Spleen (tissue), 11 donors: ENCODE results near the gene WNT11. TPM values are rescaled to one million over a fixed set of nuclear protein-coding genes. Genes with fewer than 3 reads are reported as not detected.
A peak's percentile ranks its signal among the peaks of the same experiment; 100 is the strongest.

Experiments
- DNase-seq: peaks from one replicate; pipeline ENCODE4 v3.0.0-alpha.2; 2020
- H3K27ac ChIP-seq, 8 donors: fragments of 200-600 bp; sonication (generic) in 7 of 8; 1 replicate in 4 of 8; 2 replicates in 4 of 8; pipeline versions ENCODE4 v1.5.0 to v1.8.0; 2016 to 2021; ENCODE audit warnings: inconsistent platforms in 4 of 8, mild to moderate bottlenecking in 4 of 8, moderate library complexity in 1 of 8
- H3K27me3 ChIP-seq, 7 donors: fragments of 200-600 bp; sonication (generic) in 6 of 7; replicated peaks in 1 of 7; 1 replicate in 4 of 7; 2 replicates in 3 of 7; pipeline versions ENCODE4 v1.5.0 to v1.8.0; 2016 to 2021; ENCODE audit warnings: inconsistent platforms in 3 of 7, mild to moderate bottlenecking in 1 of 7
- H3K36me3 ChIP-seq, 6 donors: fragments of 200-600 bp; sonication (generic) in 5 of 6; 1 replicate in 4 of 6; 2 replicates in 2 of 6; pipeline versions ENCODE4 v1.5.0 to v1.8.0; 2016 to 2021; ENCODE audit warnings: inconsistent platforms in 2 of 6
- H3K4me1 ChIP-seq, 6 donors: fragments of 200-600 bp; sonication (generic) in 5 of 6; 1 replicate in 3 of 6; 2 replicates in 3 of 6; pipeline versions ENCODE4 v1.5.0 to v1.8.0; 2016 to 2021; ENCODE audit warnings: inconsistent platforms in 3 of 6
- H3K4me3 ChIP-seq, 8 donors: fragments of 200-600 bp; sonication (generic) in 7 of 8; 1 replicate in 4 of 8; 2 replicates in 4 of 8; pipeline versions ENCODE4 v1.5.0 to v1.8.0; 2016 to 2021; ENCODE audit warnings: inconsistent platforms in 4 of 8, mild to moderate bottlenecking in 4 of 8, moderate library complexity in 2 of 8
- H3K9me3 ChIP-seq, 8 donors: fragments of 200-600 bp; sonication (generic) in 7 of 8; 1 replicate in 4 of 8; 2 replicates in 4 of 8; pipeline versions ENCODE4 v1.5.0 to v1.8.0; 2016 to 2021; ENCODE audit warnings: inconsistent platforms in 4 of 8
- POLR2A ChIP-seq, 3 donors: fragments of 450-650 bp; IDR thresholded peaks; one replicate each; pipeline ENCODE4 v1.5.1; 2017; ENCODE audit warnings: antibody characterized with exemption in 3 of 3, mild to moderate bottlenecking in 1 of 3
- POLR2AphosphoS5 ChIP-seq, 3 donors: sonication (generic); formaldehyde crosslinking; IDR thresholded peaks; one replicate each; pipeline ENCODE4 v1.5.1; 2017; ENCODE audit warnings: antibody characterized with exemption in 3 of 3
- WGBS, 5 donors: extraction: QIAGEN DNeasy Blood & Tissue Kit in 3 of 5; methylation state at CpG; one replicate each; pipeline versions ENCODE4 v1.1.5 to v1.1.7; 2013 to 2018; 5-methylcytosine and 5-hydroxymethylcytosine counted together
- intact Hi-C: fragments of 100-400 bp; cut with DNase I; formaldehyde crosslinking; loops from one replicate; pipeline ENCODE4 v1.15.0; 2023; ENCODE audit warnings: low total_unique reads
- polyA plus RNA-seq, 3 donors: library from polyadenylated mRNA; stranded (reverse); fragments of 200-250 nt; gene quantifications; one replicate each; pipeline ENCODE4 v1.2.1, GENCODE V29; 2013
- total RNA-seq, 7 donors: library from RNA; depleted of rRNA in 3 of 7; stranded (reverse); fragments of >200 nt in 3 of 7; fragmentation: NEBNext Ultra II Directional in 4 of 7; extraction: Animal tissue kit (Norgen Biotek cat#: 25700) in 4 of 7; gene quantifications; one replicate each; pipeline versions ENCODE4 v1.1.0 to v1.2.1, GENCODE V29; 2016 to 2021
- TF ChIP-seq, protein P1 (sequence below), 11 experiments: fragments of 200-600 bp in 7 of 11; fragments of 450-650 bp in 4 of 11; sonication (generic) in 4 of 11; IDR thresholded peaks in 8 of 11; conservative IDR thresholded peaks in 3 of 11; 1 replicate in 7 of 11; 2 replicates in 4 of 11; pipeline versions ENCODE4 v1.4.0 to v1.8.0; 2016 to 2021; ENCODE audit warnings: antibody characterized with exemption in 11 of 11, inconsistent platforms in 4 of 11, mild to moderate bottlenecking in 1 of 11
- donor health status: healthy with polysubstance abuse.
- donor health status: DM: no; HTN: no; CAD: no; lungs with moderate emphysema.
- donor health status: DM: no; HTN: no; CAD: no.
- donor health status: Bipolar disorder and iron deficiency.
- donor health status: healthy.
- donor health status: DM: no; HTN: no; CAD: no.
- donor health status: DM: yes; HTN: yes; CAD: no.

WNT11 gene
- total and polyA plus RNA-seq, 10 donors: 0.09 to 4.2 (median 1.6) TPM

DNA sequence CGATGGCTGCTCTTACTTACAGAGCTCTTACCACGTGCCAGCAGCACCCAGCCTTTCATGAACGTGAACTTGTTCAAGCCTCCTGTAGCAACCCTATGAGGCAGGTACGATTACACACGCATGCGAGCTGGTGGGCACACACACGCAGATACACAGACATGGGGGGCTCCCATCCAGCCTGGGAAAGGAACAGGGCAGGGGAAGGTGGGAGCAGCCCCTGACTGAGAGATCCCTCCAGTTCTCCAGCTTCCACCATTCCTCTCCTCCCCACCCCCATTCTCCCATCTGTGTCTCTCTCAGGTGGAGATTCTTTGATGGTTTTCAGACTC lies 37.6 kb upstream of the WNT11 start:
- intact Hi-C loops: no loop called here

DNA sequence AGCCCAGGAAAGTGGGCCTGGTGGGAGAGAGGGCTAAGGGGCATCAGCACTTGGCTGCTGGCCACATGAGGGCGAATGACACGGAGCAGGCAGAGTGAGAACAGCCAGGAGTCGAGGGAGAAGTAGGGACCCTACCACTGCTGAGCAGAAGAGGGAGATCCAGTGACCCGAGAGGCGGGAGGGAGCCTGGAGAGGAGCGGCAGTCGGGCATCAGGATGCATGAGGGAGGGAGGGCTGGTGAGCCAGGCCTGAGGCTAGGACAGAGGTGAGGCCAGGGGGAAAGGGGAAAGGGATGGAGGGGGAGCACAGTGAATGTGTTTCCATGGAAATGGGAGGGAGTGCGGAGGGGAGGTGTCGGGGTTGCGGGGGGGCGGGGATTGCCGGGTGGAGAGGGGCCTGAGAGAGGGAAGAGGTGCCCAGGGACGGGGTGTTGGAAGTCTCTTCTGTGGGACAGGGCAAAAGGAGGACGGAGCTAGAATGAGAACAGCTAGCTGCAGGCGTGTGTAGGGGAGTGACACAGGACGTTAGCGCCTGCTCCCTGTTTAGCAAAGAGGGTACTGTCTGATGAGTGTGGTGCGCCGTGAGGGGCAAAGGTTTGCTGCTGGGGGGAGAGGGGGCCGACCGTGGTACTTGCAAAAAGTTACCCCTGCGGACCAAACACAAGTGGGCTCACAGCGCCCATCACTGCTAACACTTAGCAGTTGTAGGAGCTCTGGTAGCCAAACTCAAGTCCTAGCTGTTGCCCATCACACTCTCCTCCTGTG lies 37.1 kb upstream of the WNT11 start:
- 67 to 77% (median 73%) methylated on average over 22 to 23 of the region's 23 CpGs for WGBS, 5 donors
- Histone ChIP-seq H3K36me3 (no peaks in the 10 kb centered on the region), H3K27ac (no peak overlapping the region), H3K27me3 (peaks cover 0 to 7% (median 0%) of the 10 kb centered on the region in 7 donors), H3K4me1 (no peaks in the 10 kb centered on the region), H3K9me3 (no peaks in the 10 kb centered on the region), H3K4me3 (no peak overlapping the region)
- peak; percentile 54 for DNase-seq
- TF ChIP-seq, protein P1, sequence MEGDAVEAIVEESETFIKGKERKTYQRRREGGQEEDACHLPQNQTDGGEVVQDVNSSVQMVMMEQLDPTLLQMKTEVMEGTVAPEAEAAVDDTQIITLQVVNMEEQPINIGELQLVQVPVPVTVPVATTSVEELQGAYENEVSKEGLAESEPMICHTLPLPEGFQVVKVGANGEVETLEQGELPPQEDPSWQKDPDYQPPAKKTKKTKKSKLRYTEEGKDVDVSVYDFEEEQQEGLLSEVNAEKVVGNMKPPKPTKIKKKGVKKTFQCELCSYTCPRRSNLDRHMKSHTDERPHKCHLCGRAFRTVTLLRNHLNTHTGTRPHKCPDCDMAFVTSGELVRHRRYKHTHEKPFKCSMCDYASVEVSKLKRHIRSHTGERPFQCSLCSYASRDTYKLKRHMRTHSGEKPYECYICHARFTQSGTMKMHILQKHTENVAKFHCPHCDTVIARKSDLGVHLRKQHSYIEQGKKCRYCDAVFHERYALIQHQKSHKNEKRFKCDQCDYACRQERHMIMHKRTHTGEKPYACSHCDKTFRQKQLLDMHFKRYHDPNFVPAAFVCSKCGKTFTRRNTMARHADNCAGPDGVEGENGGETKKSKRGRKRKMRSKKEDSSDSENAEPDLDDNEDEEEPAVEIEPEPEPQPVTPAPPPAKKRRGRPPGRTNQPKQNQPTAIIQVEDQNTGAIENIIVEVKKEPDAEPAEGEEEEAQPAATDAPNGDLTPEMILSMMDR (IDR thresholded peaks at IDR 0.05 in 8 of 11, conservative IDR thresholded peaks at IDR 0.05 in 3 of 11): no peak
- intact Hi-C loops: no loop called here

More for the DNA sequence above, 37.6 kb upstream of the WNT11 start:
- TF ChIP-seq POLR2AphosphoS5 (IDR thresholded peaks at IDR 0.05) (no peak), POLR2A (IDR thresholded peaks at IDR 0.05) (no peak)
- TF ChIP-seq, protein P1 (IDR thresholded peaks at IDR 0.05 in 8 of 11, conservative IDR thresholded peaks at IDR 0.05 in 3 of 11): no peak
- Histone ChIP-seq H3K4me3 (no peak overlapping the region), H3K9me3 (no peaks in the 10 kb centered on the region), H3K36me3 (no peaks in the 10 kb centered on the region), H3K4me1 (no peaks in the 10 kb centered on the region), H3K27ac (no peak overlapping the region), H3K27me3 (peaks cover 0 to 7% (median 0%) of the 10 kb centered on the region in 7 donors)
- DNase-seq: peak; percentile 41
- WGBS, 5 donors: 83 to 92% (median 88%) methylated on average over 7 of the region's 7 CpGs

DNA sequence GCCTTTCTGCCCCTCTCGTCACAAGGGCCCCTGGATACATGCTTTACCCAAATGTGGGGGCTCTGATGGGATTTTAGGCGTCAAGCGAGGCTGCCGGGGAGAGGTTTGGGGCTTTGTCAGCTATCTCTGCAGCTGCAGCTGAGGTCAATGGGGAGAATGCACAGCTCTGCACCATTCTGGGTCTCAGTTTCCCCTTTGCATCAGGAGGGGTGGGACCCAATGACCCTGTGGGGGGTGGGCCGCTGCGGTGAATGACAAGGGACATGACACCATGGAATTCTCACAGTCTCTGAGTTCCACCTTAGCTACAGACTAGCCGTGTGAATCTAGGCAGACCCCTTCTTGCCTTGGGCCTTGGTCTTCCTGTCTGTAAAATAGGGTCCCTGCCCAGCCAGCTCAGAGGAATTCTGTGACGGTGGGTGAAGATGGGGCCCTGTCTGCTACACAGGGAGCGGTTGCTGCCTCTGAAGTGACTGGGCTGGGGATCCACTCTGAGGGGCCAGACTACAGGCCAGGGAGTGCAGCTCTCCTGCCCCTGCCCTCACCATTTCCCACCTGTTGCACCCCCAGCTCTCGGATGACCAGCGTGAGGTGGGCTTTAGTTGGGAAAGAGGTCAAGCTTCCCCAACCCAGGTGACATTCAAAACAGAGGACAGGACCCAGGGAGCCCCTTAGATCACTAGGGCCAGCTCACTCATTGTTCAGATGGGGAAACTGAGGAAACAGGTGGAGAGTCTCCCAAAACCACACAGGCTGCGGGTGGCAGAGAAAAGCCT lies 35.9 kb upstream of the WNT11 start:
- WGBS, 5 donors: 84 to 93% (median 92%) methylated on average over 6 to 12 of the region's 12 CpGs
- TF ChIP-seq POLR2AphosphoS5 (IDR thresholded peaks at IDR 0.05): no peak
- no peak for TF ChIP-seq POLR2A (IDR thresholded peaks at IDR 0.05)
- TF ChIP-seq, protein P1 (IDR thresholded peaks at IDR 0.05 in 8 of 11, conservative IDR thresholded peaks at IDR 0.05 in 3 of 11): no peak
- Histone ChIP-seq H3K27ac (no peak overlapping the region), H3K36me3 (no peaks in the 10 kb centered on the region), H3K9me3 (no peaks in the 10 kb centered on the region), H3K4me3 (no peak overlapping the region), H3K27me3 (peaks cover 0 to 7% (median 0%) of the 10 kb centered on the region in 7 donors), H3K4me1 (no peaks in the 10 kb centered on the region)
- intact Hi-C loops: no loop called here
- DNase-seq: peak; percentile 49
